SU-DHL-6 (cell line): ENCODE measurements around the gene CACNA1C.

Experiments
- H2AFZ ChIP-seq: fragments of 200-600 bp; sonication (generic); 2 replicates; pipeline ENCODE4 v1.6.1; 2014; ENCODE audit warnings: low read depth, mild to moderate bottlenecking, moderate library complexity, mixed read lengths, antibody characterized with exemption, low read length; ENCODE audit not compliant: severe bottlenecking
- H3F3A ChIP-seq: fragments of 200-600 bp; shearing (Covaris generic); 2 replicates; pipeline ENCODE4 v1.6.0; 2016; ENCODE audit warnings: antibody characterized with exemption, mild to moderate bottlenecking; ENCODE audit not compliant: insufficient read depth
- H3K27ac ChIP-seq: fragments of 200-600 bp; sonication (generic); 2 replicates; pipeline ENCODE4 v1.5.1; 2016; ENCODE audit warnings: low read depth, mild to moderate bottlenecking, low read length, moderate library complexity, mixed read lengths
- H3K27me3 ChIP-seq: fragments of 200-600 bp; sonication (generic), shearing (Covaris generic); 2 replicates; pipeline ENCODE4 v1.6.0; 2014; ENCODE audit warnings: mild to moderate bottlenecking, low read length
- H3K36me3 ChIP-seq: fragments of 200-600 bp; sonication (generic); 2 replicates; pipeline ENCODE4 v1.6.1; 2014; ENCODE audit warnings: mild to moderate bottlenecking, low read length, mixed read lengths
- H3K4me2 ChIP-seq: fragments of 300-600, 200-600 bp; shearing (Covaris generic), sonication (generic); 2 replicates; pipeline ENCODE4 v1.6.0; 2014; ENCODE audit warnings: low read length, low read depth, mild to moderate bottlenecking; ENCODE audit not compliant: poor library complexity, severe bottlenecking
- H3K4me3 ChIP-seq: fragments of 200-600 bp; sonication (generic); 2 replicates; pipeline ENCODE4 v1.5.1; 2014; ENCODE audit warnings: antibody characterized with exemption, low read length, mild to moderate bottlenecking, mixed read lengths; ENCODE audit not compliant: insufficient read depth, poor library complexity, severe bottlenecking
- H3K79me2 ChIP-seq: fragments of 200-600 bp; sonication (generic); 2 replicates; pipeline ENCODE4 v1.6.1; 2014; ENCODE audit warnings: mild to moderate bottlenecking, low read length, moderate library complexity; ENCODE audit not compliant: insufficient read depth
- H3K9ac ChIP-seq: fragments of 200-600 bp; sonication (generic); 2 replicates; pipeline ENCODE4 v1.7.0; 2014; ENCODE audit warnings: mild to moderate bottlenecking, low read length
- H3K9me2 ChIP-seq: fragments of 200-600 bp; sonication (generic); replicated peaks from 2 replicates; pipeline ENCODE4 v1.6.1; 2014; ENCODE audit warnings: low read length; ENCODE audit not compliant: insufficient read depth
- H3K9me3 ChIP-seq: fragments of 200-600 bp; sonication (generic); 2 replicates; pipeline ENCODE4 v1.6.1; 2014; ENCODE audit warnings: low read length, mixed read lengths; ENCODE audit not compliant: insufficient read depth
- H4K20me1 ChIP-seq: fragments of 200-600 bp; sonication (generic); 2 replicates; pipeline ENCODE4 v1.6.1; 2014; ENCODE audit warnings: low read depth, mild to moderate bottlenecking, antibody characterized with exemption, low read length, moderate library complexity, mixed read lengths
- CTCF ChIP-seq: fragments of 200-600 bp; sonication (generic); IDR thresholded peaks from one replicate; pipeline ENCODE4 v1.5.1; 2017; ENCODE audit warnings: antibody characterized with exemption, mild to moderate bottlenecking, low read length, moderate library complexity; ENCODE audit not compliant: insufficient read depth, poor library complexity, severe bottlenecking
- EZH2phosphoT487 ChIP-seq: fragments of 200-600 bp; sonication (generic), shearing (Covaris generic); conservative IDR thresholded peaks from 2 replicates; pipeline ENCODE4 v1.6.1; 2018; ENCODE audit warnings: mild to moderate bottlenecking, antibody characterized with exemption, low read length, moderate library complexity, mixed read lengths

Gene CACNA1C

GRCh38 chr12:2698566-2698965 is 645.8 kb downstream of the CACNA1C start:
- Histone ChIP-seq H4K20me1 (no peaks in the 10 kb centered on the region), H3K9me2 (no peaks in the 10 kb centered on the region), H3K36me3 (no peaks in the 10 kb centered on the region), H3K9me3 (no peaks in the 10 kb centered on the region), H3K4me2 (no peak overlapping the region), H3K27me3 (no peaks in the 10 kb centered on the region), H2AFZ (no peak overlapping the region), H3K79me2 (no peaks in the 10 kb centered on the region), H3K9ac (no peak overlapping the region), H3F3A (no peaks in the 10 kb centered on the region), H3K4me3 (no peak overlapping the region), H3K27ac (no peak overlapping the region)
- TF ChIP-seq EZH2phosphoT487 (no peak), CTCF (no peak)

DNA sequence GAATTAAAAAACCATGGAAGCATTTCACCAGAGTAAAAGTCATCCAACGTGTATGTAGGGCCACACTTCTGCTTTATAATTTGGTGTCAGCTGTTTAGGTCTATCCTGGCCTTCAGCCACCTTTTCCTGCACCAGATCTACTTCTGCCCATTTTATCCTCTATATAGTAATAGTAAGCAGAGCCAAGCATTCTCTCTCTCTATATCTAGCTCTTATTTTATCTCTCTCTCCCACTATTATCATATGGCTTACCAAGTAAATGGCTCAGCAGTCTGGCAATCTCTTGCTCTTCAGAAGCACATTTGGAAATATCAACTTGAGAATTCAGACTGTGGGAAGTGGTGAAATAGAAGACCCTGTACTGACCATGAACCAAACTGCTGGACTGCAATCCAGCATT is 657.9 kb downstream of the CACNA1C start:
- Histone ChIP-seq H3K27me3 (no peaks in the 10 kb centered on the region), H3F3A (no peaks in the 10 kb centered on the region), H3K4me2 (no peak overlapping the region), H2AFZ (no peak overlapping the region), H3K36me3 (no peaks in the 10 kb centered on the region), H3K9me3 (no peaks in the 10 kb centered on the region), H3K9me2 (no peaks in the 10 kb centered on the region), H3K9ac (no peak overlapping the region), H3K4me3 (no peak overlapping the region), H3K27ac (no peak overlapping the region), H3K79me2 (no peaks in the 10 kb centered on the region), H4K20me1 (no peaks in the 10 kb centered on the region)
- no peak for TF ChIP-seq EZH2phosphoT487
- no peak for TF ChIP-seq CTCF

DNA sequence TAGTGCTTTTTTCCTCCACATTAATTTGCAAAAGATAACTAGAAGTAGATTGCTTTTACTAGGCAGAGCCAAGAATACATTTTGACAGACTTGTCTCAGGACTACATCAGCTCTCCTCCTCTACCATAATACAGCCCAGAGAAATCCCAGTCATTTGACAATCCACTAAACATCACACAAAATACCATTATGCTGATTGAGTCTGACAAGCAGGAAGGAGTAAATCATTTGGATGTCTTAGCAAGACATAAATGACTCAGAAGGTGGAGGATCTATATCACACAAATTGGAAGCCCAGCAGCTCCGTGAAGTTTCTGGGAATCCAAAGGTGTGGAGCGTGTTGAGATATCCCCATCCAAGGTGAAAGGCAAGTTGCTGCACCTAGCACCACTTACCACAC is 666.6 kb downstream of the CACNA1C start:
- Histone ChIP-seq H3K79me2 (no peaks in the 10 kb centered on the region), H3K9ac (no peak overlapping the region), H3K36me3 (no peaks in the 10 kb centered on the region), H3K4me2 (no peak overlapping the region), H4K20me1 (no peaks in the 10 kb centered on the region), H3F3A (no peaks in the 10 kb centered on the region), H3K9me2 (no peaks in the 10 kb centered on the region), H2AFZ (no peak overlapping the region), H3K27ac (no peak overlapping the region), H3K4me3 (no peak overlapping the region), H3K27me3 (no peaks in the 10 kb centered on the region), H3K9me3 (no peaks in the 10 kb centered on the region)
- TF ChIP-seq CTCF (no peak), EZH2phosphoT487 (no peak)

- no peak for TF ChIP-seq EZH2phosphoT487
- TF ChIP-seq CTCF, result no peak
- Histone ChIP-seq H3K27me3 (no peaks in the 10 kb centered on the region), H3K9me2 (no peaks in the 10 kb centered on the region)
Measured at GRCh38 chr12:2722806-2723205, 670.0 kb downstream of the CACNA1C start.

More at GRCh38 chr12:2722806-2723205, 670.0 kb downstream of the CACNA1C start:
- H4K20me1 ChIP-seq, result no peaks in the 10 kb centered on the region
- H3K4me2 ChIP-seq, result no peak overlapping the region
- H3F3A ChIP-seq, result no peaks in the 10 kb centered on the region
- H3K4me3 ChIP-seq, result no peak overlapping the region
- H3K9ac ChIP-seq, result no peak overlapping the region
- no peaks in the 10 kb centered on the region for H3K9me3 ChIP-seq
- no peaks in the 10 kb centered on the region for H3K36me3 ChIP-seq
- no peaks in the 10 kb centered on the region for H3K79me2 ChIP-seq
- H3K27ac ChIP-seq, result no peak overlapping the region
- H2AFZ ChIP-seq, result no peak overlapping the region
